GM18507 (cell line): ENCODE measurements around the gene EPHA2.

ENCODE experiments used
- DNase-seq: peaks from one replicate; pipeline ENCODE4 v3.0.0; 2011; ENCODE audit warnings: low read depth; ENCODE audit not compliant: insufficient read length; ENCODE audit errors: extremely low spot score
- FAIRE-seq: peaks from 2 replicates; lab custom pipeline; 2011; peaks lifted over from hg19 to GRCh38; lab: Jason Lieb, UNC

The EPHA2 gene

DNA sequence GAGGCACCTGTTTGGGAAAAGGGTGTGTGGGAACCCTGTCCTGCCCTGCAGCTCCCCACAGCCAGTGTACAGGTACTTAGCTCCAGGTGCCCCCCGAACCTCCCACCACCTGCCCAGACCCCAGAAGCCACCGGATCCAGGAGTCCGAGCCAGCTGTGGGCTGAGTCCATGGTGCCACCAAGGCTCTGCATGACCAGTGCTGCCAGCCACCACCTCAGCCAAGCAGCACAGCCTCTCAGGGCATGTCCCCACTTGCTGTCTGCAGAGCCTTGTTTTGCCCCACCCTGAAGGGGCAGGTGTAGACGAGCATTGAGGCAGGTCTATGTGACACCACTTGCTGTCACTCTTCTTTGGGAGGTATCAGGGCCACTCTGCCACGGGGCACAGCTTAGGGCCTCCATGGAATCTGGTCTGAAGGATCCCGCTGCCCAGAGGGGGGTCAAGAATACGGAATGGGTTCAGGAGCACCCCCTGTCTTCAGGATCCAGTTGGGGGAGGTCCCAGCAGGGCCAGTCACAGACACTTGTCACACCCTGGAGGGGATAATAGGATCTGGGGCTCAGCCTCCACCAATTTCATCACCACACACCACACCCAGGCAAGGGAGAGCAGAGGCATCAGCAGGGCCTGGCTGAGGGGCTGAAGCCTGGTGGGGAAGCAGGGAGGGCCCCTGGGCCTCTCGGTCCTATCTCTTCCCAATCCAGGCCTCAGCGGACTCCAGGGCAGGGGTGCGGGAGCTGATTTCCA lies 28.9 kb upstream of the EPHA2 start:
- DNase-seq (no peak), FAIRE-seq (no peak)

DNA sequence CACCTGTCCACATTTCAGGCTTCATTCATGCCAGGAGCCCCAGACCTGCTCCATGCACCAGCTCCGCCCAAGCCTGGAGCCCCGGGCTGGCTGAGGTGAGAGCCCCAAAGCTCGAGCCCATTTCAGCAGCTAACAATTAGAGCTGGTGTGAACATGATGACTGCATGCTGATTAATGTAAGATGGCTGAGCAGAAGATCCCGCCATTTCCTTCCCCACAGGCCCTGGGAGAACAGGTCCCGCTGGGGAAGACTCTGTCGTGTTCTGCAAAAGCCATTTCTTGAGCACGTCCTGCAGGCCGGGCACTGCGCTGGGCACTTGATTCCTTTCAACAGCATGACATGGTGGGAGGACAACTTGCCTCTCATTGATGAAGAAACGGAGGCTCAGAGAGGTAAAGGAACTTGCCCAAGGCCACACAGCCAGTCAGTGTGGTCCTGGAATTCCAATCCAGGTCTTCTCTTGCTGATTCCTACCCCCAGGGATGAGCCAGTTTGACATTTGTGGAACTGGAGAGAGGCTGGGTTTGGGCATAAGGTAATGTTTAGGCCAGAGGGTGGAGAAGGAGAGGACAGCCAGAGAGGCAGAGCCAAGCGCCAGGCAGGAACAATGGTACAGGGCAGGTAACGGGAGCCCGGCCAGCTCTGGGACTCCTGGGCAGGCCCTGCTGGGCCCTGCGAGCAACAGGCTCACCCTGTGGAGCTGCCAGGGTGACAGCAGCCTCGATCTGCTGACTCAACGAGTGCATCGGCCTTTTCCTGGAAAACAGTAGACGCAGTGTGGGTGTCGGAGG lies 28.1 kb upstream of the EPHA2 start:
- DNase-seq, result no peak
- FAIRE-seq, result no peak

DNA sequence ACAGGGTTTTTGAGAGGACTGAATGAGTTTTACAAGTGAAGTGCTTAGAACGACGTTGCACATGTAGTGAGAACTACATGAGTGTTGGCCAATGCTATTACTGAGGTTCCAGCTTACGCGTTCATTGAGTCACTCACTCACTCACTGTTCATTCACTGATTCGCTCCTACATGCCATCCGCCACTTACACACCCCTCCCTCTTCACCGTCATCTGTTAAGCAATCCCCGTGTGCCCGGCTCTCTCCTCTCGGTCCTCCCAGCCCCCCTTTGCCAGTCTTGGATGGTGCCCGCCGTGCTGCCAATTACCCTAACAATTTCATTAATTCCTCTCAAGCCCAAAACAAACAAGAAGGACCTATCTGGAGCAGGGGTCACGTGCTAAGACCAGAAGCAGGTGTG lies 27.3 kb upstream of the EPHA2 start:
- DNase-seq, result no peak

DNA sequence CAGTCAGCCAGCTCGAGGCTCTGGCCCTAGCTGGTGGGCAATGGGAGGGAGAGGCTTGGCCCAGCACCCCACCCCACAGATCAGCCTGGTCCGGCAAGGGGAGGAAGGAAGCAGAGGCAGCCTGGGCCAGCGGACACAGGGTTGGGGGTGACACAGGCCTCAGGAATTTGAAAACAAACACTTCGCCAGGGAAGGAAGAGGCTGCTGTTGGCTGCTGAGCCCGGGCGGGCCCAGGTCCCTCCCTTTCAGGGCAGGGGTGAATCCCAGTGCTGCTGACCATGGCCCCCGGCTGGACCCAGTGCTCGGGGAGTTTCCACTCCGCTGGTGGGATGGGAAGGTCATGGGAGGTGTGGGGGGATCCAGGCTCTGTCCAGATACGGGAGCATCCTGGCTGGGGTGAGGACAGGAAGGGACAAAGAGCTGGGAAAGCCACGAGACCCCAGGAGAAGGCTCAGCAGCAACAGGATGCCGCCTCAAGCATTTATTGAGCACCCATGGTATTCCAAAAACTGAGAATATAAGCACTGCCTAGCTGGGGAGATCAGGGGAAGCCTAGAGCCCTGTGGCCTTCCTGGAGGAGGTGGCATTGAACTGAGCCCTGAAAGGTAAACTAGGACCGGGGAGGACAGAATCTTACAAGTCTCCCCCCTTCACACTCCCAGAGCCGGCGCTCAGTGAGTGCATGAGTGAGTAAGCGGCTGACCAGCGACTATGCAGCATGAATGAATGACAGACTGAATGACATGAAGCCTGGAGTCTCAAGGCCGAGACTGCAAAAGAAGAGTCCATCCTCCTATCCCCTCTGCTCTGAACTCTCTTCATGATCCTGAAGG lies 26.2 kb upstream of the EPHA2 start:
- no peak for DNase-seq
- FAIRE-seq, result no peak

More for the DNA sequence above, 27.3 kb upstream of the EPHA2 start:
- no peak for FAIRE-seq

DNA sequence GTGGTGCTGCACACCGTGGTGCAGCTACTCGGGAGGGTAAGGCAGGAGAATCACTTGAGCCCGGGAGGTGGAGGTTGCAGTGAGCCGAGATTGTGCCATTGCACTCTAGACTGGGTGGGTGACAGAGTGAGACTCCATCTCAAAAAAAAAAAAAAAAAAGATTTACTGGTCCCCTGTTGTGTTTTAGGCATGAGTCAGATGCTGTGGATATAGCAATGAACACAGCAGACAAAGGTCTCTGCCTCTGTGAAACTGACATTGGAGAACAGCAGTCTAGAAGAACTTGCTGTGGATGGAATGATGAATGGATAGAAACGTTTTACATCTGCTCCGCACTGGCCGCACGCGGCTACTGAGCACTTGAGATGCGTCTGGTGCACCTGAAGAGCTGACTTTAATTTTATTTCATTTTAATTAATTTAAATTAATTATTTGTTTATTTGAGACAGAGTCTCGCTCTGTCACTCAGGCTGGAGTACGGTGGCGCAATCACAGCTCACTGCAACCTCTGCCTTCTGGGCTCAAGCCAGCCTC lies 24.5 kb upstream of the EPHA2 start:
- no peak for FAIRE-seq
- DNase-seq, result no peak

DNA sequence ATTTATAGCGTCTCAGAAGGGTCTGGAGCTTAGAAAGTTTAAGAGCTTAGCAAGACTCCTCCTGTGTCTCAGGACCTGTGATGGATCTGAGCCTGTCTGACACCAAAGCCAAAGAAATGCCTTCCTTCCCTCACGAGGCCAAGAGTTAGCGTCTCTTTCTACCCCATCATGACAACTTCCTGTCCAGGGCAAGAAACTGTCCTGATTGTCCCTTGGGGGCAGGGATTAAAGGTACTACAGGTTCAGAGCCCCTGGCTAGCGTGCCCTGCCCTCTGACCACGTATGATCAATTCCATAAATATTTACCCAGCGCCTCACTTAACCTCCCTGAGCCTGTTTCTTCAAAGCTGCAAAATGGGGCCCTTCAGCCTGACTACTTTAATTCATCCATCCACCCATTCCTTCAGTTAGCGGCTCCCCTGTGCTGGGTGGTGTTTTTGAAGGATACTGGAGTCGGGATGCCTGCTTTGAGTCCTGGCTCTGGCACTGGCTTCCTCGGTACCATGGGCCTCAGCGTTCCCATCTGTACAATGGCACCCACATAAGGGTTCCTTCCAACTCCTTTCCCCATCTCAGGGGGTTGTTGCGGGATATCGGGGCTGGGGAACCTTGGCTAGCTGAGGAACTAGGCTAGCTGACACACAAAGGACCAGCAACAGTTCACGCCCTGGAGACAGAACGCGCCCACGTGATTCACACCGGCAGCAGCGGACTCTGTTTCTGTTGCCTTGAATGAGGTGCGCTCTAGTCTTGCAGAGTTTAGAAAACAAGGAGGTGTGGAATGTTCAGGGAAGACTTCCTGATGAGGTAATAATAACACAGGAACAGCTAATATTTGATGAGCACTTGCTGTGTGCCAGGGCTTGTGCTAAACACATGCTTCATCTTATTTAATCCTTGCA lies 23.0 kb upstream of the EPHA2 start:
- no peak for FAIRE-seq
- DNase-seq, result no peak

DNA sequence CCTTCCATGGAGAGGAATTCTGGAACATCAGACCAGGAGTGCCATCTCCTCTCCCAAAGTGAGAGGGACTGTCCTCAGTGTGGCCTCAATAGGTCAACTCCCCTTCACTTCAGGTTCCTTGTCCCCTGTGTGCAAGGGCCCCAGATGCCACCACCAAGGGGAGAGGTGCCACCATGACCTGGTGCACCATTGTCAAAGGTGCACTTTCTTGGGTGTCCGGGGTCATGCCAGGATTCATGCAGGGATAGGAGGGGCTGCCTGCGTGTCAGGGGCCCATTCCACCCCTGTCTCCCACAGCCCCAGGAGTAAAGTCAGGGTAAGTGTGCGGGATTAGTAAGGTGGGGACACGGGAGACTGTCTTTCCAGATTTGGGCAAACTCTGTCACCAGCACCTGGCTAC lies 21.4 kb upstream of the EPHA2 start:
- FAIRE-seq, result no peak
- DNase-seq, result no peak

DNA sequence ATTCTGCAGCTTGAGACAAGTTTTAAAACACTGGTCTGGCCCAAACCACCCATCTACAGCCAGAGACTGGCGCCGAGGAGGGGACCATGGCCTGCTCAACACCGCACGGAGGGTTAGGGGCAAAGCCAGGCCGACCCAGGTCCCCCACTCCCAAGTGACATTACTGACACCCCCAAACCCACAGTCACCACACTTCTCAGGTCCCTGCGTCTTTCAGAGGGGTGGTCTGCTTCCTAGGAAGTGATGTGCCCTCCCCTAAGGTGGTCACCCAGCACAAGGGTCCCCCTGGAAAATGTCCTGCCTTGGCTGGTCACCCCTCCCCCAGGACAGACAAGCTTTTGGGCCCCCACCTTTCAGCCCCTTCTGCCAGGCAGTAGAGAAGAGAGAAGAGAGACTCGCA lies 20.8 kb upstream of the EPHA2 start:
- no peak for DNase-seq
- no peak for FAIRE-seq

DNA sequence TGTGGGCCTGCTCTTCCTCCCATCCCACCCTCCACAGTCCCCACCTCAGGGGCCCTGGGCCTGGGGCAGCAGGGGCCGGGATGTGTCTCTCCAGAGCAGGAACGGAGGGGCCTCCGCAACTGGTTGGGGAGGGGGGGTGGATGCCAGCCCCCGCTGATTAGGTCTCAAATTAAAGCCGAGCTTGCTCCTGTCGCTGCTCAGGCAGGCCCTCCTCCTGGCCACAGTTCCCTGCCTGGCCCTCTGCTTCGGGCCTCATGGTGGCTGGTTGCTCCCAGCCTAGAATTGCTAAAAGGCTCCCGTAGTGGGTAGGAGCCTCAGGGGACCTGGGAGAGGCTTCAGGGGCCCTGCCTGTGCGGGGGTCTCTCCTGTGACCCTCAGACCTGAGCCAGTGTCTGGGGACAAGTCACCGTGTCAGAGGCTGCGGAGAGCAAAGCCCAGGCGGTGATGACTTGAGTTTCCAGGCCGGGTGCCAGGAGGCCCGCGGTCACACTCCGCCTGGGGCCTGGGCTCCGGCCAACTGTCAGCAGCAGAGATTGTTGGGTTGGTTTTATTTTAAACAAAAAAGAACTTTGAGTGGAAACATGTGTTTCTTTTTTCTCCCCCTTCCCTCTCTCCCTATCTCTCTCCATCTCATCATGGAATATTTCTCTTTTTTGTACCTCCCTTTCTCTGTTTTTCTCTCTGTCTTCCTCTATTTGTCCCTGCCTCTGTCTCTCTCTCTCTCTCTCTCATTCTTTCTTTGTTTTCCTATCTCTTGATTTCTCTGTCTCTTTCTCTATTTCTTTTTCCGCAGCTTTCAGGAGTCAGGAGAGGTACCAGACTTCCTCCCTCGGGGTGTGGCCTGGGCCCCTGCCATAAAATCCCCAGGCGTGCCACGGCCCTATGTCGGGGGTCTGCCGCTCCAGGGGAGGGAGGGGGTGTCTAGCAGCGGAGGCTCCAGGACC lies 20.0 kb upstream of the EPHA2 start:
- FAIRE-seq, result no peak
- no peak for DNase-seq

DNA sequence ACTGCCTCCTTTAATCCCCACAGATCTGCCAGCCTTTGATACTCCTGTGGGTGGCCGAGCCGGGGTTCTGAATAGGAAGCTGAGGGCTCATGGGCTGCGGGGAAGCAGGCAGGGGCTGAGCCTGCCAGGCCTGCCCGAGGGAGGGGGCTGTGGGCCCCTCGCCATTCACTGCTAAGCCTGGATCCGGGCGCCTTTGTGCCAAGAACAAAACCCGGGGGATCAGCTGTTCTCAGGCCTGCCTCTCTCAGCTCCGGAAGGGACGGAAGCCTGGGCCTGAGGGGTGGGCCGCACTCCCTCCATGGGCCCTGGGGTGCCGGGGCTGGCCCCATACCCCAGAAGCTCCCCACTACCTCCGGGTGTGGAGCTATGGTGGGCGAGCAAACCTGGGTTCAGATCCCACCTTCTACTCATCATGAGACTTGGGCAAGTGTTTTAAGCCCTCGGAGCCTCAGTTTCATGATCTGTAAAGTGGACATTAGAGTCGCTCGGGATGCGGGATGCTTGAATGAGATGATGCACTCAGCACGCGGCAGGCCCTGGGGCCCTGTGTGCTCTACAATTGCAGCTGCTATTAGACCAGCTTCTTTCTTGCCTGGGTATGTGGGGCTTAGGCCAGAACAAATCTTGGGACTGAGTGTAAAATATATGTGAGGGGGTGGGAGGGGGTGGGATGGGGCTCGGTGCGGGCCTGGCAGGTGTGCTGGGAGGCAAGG lies 19.2 kb upstream of the EPHA2 start:
- FAIRE-seq, result no peak
- DNase-seq, result no peak

DNA sequence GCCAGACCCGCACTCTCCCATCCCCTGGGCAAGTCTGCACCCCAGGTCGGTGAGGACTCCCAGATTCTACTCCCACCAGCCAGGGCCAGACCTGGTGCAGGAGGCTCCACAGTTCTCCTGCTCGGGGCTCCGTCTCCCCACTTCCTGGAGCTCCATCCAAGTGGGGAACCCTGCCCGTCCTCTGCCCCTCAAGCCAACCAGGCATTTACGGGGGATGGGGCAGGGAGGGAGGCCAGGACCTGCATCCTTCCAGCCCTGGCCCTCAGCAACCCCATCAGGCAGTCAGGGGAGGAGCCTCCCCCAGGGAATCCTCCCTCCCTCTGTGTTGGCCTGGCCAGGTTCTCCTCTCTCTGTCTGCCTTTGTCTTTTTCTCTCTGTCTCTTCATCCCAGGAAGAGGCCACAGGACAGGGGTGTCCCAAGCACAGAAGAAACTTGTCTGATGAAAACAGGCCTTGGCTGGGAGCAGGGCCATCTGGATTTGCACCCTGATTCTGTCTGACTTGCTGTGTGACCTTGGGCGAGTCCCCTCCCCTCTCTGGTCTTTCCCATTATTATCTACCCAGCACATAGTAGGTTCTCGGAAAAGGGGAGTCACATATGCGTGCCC lies 18.5 kb upstream of the EPHA2 start:
- no peak for FAIRE-seq
- DNase-seq, result no peak

DNA sequence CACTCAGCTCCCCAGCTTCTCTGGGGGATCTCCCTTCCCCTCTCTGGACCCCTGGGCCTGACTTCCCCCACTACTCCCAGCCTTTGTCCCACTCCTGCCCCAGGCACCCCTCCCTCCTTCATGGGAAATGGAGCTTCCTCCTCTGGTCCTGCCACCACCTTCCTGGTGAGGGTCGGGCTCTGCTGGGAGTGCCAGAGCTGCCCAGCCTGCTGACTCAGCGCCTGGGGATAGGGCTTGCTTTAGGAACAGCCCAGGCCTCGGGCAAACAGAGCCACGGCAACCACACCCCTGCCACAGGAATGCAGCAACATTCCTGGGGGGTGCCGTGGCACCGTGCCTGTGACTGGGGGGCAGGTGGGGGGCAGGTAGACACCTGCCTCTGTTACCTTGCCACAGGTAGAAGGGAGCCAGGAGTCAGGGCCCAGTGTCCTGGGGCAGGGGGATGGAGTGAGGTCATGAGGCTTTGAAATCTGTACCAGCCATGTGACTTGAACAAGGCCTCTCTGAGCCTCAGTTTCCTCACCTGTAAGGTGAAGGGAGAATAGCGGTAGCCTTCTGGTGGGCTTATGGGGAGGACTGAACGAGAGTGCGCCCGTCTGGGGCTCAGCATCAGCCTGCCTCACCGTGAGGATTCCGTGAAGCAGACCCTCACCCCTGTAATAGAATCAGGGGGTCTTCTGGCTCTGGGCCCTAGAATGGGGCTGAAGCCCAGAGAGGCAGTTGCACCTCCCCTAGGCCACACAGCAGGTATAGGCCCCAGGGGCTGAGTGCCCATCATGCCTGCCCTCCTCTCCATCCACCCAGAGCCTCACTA lies 17.8 kb upstream of the EPHA2 start:
- DNase-seq (no peak), FAIRE-seq (no peak)

DNA sequence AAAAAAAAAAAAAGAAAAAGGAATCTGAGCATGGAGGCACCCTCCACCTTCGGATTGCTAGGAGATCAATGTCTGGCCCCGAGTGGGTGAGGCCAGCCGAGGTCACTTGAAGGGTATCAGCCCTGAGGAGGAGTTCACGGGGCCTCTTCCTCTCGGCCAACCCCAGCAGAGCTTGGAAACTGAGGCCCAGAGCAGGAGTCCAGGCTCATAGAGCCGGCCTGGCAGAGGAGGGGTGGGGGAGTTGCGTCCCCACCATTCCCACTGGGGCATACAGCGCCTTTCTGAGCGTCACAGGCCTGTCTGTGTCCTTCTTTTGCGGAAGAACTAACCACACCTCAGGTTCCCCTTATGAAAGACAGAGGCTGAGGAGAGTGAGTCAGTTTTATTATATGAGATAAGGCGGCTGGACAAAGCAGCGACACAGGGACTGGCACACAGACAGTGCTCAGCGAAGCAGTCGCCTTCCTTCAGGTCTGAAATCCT lies 17.1 kb upstream of the EPHA2 start:
- FAIRE-seq (no peak), DNase-seq (no peak)

DNA sequence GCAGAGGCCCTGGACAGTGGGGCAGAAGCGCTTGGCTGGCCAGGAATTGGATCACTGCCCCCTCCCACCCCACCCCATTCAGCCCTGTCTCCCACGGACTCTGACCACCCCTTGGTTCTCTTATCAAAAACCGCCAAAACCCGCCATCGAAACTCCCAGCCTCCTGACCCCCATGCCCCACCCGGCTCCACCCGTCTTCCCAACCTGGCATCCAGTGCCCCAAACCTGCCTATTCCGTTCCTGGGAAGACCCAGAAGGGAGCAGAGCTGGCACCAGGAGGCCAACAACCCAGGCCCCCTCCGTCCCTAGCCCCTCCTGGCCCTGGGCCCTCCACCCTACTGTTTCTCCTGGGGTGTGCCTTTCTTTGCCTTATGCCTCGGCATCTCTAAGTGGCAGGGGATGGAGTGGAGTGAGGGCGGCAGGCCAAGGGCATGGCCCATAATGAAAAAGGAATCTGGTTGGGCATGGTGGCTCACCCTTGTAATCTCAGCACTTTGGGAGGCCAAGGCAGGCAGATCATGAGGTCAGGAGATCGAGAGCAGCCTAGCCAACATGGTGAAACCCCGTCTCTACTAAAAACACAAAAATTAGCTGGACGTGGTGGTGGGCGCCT lies 16.5 kb upstream of the EPHA2 start:
- FAIRE-seq, result no peak
- DNase-seq, result no peak

DNA sequence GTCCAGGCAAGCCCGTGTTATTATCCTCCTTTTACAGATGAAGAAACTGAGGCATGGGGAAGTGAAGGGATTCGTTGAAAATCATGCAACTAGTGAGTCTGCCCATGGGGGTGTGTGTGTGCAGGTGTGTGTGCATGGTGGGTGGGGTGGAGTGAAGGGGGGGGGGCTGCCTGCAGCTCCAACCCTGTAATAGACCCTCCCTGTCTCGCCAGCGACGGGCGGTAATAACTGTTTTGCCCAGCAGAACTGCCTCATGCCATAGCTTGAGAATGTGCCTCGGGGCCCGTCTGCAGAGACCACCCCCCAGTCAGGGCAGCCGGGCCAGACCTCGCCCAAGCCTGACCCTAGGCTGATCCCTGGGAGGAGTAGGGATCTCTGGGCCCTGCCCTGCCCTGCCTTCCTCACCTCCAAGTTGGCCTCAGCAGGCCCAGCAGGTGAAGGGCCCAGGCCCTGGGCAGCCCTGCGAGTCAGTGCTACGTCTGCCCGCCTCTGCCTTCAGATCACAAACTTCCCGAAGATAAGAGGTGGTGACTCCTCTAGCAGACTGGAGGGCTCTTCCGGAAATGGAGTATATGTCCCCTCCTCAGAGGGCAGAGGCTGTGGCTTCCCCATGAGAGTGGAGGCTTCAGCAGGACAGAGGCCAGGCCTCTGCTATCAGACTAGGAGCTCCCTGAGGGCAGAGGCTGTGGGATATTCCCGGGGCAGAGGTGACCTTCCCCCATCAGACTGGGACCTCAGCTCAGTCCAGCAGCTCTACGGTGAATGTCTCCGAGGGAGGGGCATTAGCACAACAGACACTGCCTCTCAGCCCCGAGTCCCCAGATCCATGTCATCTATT lies 15.7 kb upstream of the EPHA2 start:
- no peak for FAIRE-seq

More for the DNA sequence above, 15.7 kb upstream of the EPHA2 start:
- DNase-seq, result no peak
